HEK293T (cell line): ENCODE measurements around the gene HAS3.
"Not testable (repeated sequence)": the region's sequence is repeated elsewhere in the genome, so short reads cannot be mapped to it uniquely, and the experiment has no call there.

Experiments used
- ARNT ChIP-seq: fragments of 450-650 bp; IDR thresholded peaks from 2 replicates; pipeline ENCODE4 v1.6.1; 2017; ENCODE audit warnings: mild to moderate bottlenecking
- BHLHE40 ChIP-seq: fragments of 450-650 bp; IDR thresholded peaks from 2 replicates; pipeline ENCODE4 v1.6.1; 2016; ENCODE audit warnings: mild to moderate bottlenecking, moderate library complexity, borderline replicate concordance
- FOXK2 ChIP-seq: fragments of 450-650 bp; IDR thresholded peaks from 2 replicates; pipeline ENCODE4 v1.6.1; 2016; ENCODE audit warnings: mild to moderate bottlenecking
- SP1 ChIP-seq: fragments of 450-650 bp; IDR thresholded peaks from 2 replicates; pipeline ENCODE4 v1.6.1; 2017
- TARDBP ChIP-seq: fragments of 450-650 bp; IDR thresholded peaks from 2 replicates; pipeline ENCODE4 v1.6.1; 2016

DNA sequence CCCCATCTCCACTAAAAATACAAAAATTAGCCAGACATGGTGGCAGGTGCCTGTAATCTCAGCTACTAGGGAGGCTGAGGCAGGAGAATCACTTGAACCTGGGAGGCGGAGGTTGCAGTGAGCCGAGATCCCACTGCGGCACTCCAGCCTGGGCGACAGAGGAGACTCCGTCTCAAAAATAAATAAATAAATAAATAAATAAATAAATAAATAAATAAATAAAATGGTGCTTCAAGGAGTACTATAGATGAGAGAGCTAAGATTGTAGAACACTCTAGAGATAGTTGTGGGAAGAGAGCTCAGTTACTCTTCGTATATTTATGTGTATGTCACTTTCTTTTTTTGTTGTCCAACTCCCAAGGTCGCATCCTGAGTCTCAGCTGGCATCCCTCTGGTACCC, 34.0 kb downstream of the HAS3 start:
- not testable (repeated sequence) for TF ChIP-seq FOXK2, TARDBP, SP1, ARNT, BHLHE40
